ENCODE measurements around the gene MAML2. TPM values are rescaled to one million over a fixed set of nuclear protein-coding genes. Genes with fewer than 3 reads are reported as not detected.
A peak's percentile ranks its signal among the peaks of the same experiment; 100 is the strongest.

Gene MAML2
- total and polyA plus RNA-seq, 2 of the 13 experiments (the other 11 are each of a cell fraction or from before 2014, with no cell fraction given), result 2.3 to 25.9 TPM

- peak; percentile 90 for TF ChIP-seq SP2 (CRISPR knock-in tag; IDR thresholded peaks at IDR 0.05)
- TF ChIP-seq ZC3H4 (CRISPR knock-in tag; IDR thresholded peaks at IDR 0.05; ENCODE audit: borderline replicate concordance), result no peak
- TF ChIP-seq ZFP62 (CRISPR knock-in tag; IDR thresholded peaks at IDR 0.05), result no peak
- TF ChIP-seq PTBP1 (IDR thresholded peaks at IDR 0.05; ENCODE audit: low read depth, low read length, poor library complexity, severe bottlenecking), result no peak
- TF ChIP-seq ZFP36L1 (CRISPR knock-in tag; IDR thresholded peaks at IDR 0.05), result peak; percentile 74; the same call in 1 of the 2 replicates
- TF ChIP-seq AHR (CRISPR knock-in tag; IDR thresholded peaks at IDR 0.05), result no peak
- TF ChIP-seq, protein P1, sequence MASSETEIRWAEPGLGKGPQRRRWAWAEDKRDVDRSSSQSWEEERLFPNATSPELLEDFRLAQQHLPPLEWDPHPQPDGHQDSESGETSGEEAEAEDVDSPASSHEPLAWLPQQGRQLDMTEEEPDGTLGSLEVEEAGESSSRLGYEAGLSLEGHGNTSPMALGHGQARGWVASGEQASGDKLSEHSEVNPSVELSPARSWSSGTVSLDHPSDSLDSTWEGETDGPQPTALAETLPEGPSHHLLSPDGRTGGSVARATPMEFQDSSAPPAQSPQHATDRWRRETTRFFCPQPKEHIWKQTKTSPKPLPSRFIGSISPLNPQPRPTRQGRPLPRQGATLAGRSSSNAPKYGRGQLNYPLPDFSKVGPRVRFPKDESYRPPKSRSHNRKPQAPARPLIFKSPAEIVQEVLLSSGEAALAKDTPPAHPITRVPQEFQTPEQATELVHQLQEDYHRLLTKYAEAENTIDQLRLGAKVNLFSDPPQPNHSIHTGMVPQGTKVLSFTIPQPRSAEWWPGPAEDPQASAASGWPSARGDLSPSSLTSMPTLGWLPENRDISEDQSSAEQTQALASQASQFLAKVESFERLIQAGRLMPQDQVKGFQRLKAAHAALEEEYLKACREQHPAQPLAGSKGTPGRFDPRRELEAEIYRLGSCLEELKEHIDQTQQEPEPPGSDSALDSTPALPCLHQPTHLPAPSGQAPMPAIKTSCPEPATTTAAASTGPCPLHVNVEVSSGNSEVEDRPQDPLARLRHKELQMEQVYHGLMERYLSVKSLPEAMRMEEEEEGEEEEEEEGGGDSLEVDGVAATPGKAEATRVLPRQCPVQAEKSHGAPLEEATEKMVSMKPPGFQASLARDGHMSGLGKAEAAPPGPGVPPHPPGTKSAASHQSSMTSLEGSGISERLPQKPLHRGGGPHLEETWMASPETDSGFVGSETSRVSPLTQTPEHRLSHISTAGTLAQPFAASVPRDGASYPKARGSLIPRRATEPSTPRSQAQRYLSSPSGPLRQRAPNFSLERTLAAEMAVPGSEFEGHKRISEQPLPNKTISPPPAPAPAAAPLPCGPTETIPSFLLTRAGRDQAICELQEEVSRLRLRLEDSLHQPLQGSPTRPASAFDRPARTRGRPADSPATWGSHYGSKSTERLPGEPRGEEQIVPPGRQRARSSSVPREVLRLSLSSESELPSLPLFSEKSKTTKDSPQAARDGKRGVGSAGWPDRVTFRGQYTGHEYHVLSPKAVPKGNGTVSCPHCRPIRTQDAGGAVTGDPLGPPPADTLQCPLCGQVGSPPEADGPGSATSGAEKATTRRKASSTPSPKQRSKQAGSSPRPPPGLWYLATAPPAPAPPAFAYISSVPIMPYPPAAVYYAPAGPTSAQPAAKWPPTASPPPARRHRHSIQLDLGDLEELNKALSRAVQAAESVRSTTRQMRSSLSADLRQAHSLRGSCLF (CRISPR knock-in tag; IDR thresholded peaks at IDR 0.05; ENCODE audit: borderline replicate concordance), result 0 out of 2 replicates have a peak, but pooled peaks have one; percentile 36
- no peak for TF ChIP-seq ZNF138 (CRISPR knock-in tag; IDR thresholded peaks at IDR 0.05; ENCODE audit: low read depth)
- TF ChIP-seq ZNF564 (CRISPR knock-in tag; IDR thresholded peaks at IDR 0.05), result peak; percentile 73
- peak; percentile 78; the same call in 1 of the 2 replicates for TF ChIP-seq ZZZ3 (CRISPR knock-in tag; IDR thresholded peaks at IDR 0.05; ENCODE audit: borderline replicate concordance)
- 0 out of 2 replicates have a peak, but pooled peaks have one; percentile 31 for TF ChIP-seq ESRRA (CRISPR knock-in tag; IDR thresholded peaks at IDR 0.05; ENCODE audit: low read depth)
- peak; percentile 89; the same call in 1 of the 2 replicates for TF ChIP-seq KDM5B (CRISPR knock-in tag; IDR thresholded peaks at IDR 0.05; ENCODE audit: borderline replicate concordance)
- 0 out of 2 replicates have a peak, but pooled peaks have one; percentile 65 for TF ChIP-seq IRX3 (CRISPR knock-in tag; IDR thresholded peaks at IDR 0.05; ENCODE audit: borderline replicate concordance, low read depth)
- TF ChIP-seq KLF13 (CRISPR knock-in tag; IDR thresholded peaks at IDR 0.05), result no peak; the same call in 1 of the 2 replicates
- TF ChIP-seq ZFYVE20 (CRISPR knock-in tag; IDR thresholded peaks at IDR 0.05; ENCODE audit: borderline replicate concordance, low read depth), result no peak
- TF ChIP-seq IRF2 (CRISPR knock-in tag; IDR thresholded peaks at IDR 0.05), result no peak; the same call in 1 of the 2 replicates
- 0 out of 2 replicates have a peak, but pooled peaks have one; percentile 41 for TF ChIP-seq MED13 (CRISPR knock-in tag; IDR thresholded peaks at IDR 0.05)
- no peak for TF ChIP-seq ZNF7 (CRISPR knock-in tag; IDR thresholded peaks at IDR 0.05)
- TF ChIP-seq GABPA (IDR thresholded peaks at IDR 0.05; ENCODE audit: low read depth, low read length), result peak; percentile 87
- peak; percentile 96 for TF ChIP-seq GABPA (CRISPR knock-in tag; IDR thresholded peaks at IDR 0.05; ENCODE audit: low read depth)
- peak; percentile 61 for TF ChIP-seq ZNF18 (CRISPR knock-in tag; IDR thresholded peaks at IDR 0.05; ENCODE audit: insufficient replicate concordance)
- TF ChIP-seq ZNF772 (CRISPR knock-in tag; IDR thresholded peaks at IDR 0.05), result 0 out of 2 replicates have a peak, but pooled peaks have one; percentile 18
- no peak for TF ChIP-seq ZNF724P (CRISPR knock-in tag; IDR thresholded peaks at IDR 0.05; ENCODE audit: borderline replicate concordance)
- no peak for TF ChIP-seq HHEX (CRISPR knock-in tag; IDR thresholded peaks at IDR 0.05)
These were observed 46.9 kb upstream of the MAML2 start, which contains the start of the genes CCDC82 and JRKL (continued) for GRCh38 chr11:96389720-96390487.
